ENCODE measurements around the gene VPS35.

- TF ChIP-seq CTCF (IDR thresholded peaks at IDR 0.05) (no peak), EP300 (IDR thresholded peaks at IDR 0.05) (no peak), POLR2A (IDR thresholded peaks at IDR 0.05) (no peak)
Observed at GRCh38 chr16:46712911-46713310, 23.9 kb upstream of the VPS35 start.
